GM12874 (cell line): Measurements from ENCODE around the gene CPT1A.

Experiments used
- CTCF ChIP-seq: IDR thresholded peaks from 2 replicates; pipeline ENCODE4 v1.5.1; 2011; ENCODE audit warnings: low read depth, mild to moderate bottlenecking, control low read depth, low read length, moderate library complexity; ENCODE audit not compliant: insufficient read depth

The CPT1A gene

GRCh38 chr11:68735646-68736045 is 106.1 kb downstream of the CPT1A start:
- no peak for TF ChIP-seq CTCF

GRCh38 chr11:68735125-68735524 is 106.6 kb downstream of the CPT1A start:
- no peak for TF ChIP-seq CTCF

- no peak for TF ChIP-seq CTCF
These were observed 107.6 kb downstream of the CPT1A start for GRCh38 chr11:68734111-68734510.

- TF ChIP-seq CTCF = no peak
These were observed 113.9 kb downstream of the CPT1A start for GRCh38 chr11:68727783-68728182.

GRCh38 chr11:68724293-68724692 is 117.4 kb downstream of the CPT1A start:
- TF ChIP-seq CTCF = no peak

- no peak for TF ChIP-seq CTCF
These were observed 119.6 kb downstream of the CPT1A start for GRCh38 chr11:68722143-68722542.

GRCh38 chr11:68721075-68721474 is 120.6 kb downstream of the CPT1A start:
- no peak for TF ChIP-seq CTCF
